Type B pancreatic cell (in vitro differentiated cells): ENCODE data around the gene FDXACB1. TPM values are rescaled to one million over a fixed set of nuclear protein-coding genes. Genes with fewer than 3 reads are reported as not detected.

ENCODE experiments used
- DNase-seq: peaks from one replicate; pipeline ENCODE4 v3.0.0; 2021; ENCODE audit warnings: mixed read lengths; ENCODE audit not compliant: unreplicated experiment; ENCODE audit errors: extremely low spot score
- H3K27ac Mint-ChIP-seq: 2 replicates; pipeline ENCODE4 v1.8.0; 2021; ENCODE audit warnings: mild to moderate bottlenecking, mixed read lengths
- H3K27me3 Mint-ChIP-seq: 2 replicates; pipeline ENCODE4 v1.8.0; 2021; ENCODE audit warnings: mixed read lengths
- H3K36me3 Mint-ChIP-seq: 2 replicates; pipeline ENCODE4 v1.8.0; 2021; ENCODE audit warnings: mixed read lengths
- H3K4me1 Mint-ChIP-seq: one replicate; pipeline ENCODE4 v1.8.0; 2021; ENCODE audit warnings: mixed read lengths; ENCODE audit not compliant: unreplicated experiment
- H3K4me3 Mint-ChIP-seq: 2 replicates; pipeline ENCODE4 v1.8.0; 2021; ENCODE audit warnings: mild to moderate bottlenecking, mixed read lengths
- H3K9me3 Mint-ChIP-seq: 2 replicates; pipeline ENCODE4 v1.8.0; 2021; ENCODE audit warnings: mixed read lengths
- total RNA-seq: library from RNA; stranded (reverse); gene quantifications from 2 replicates; pipeline ENCODE4 v1.2.1, GENCODE V29; 2021; ENCODE audit warnings: low replicate concordance
- TF ChIP-seq, protein P1 (sequence below): fragments of 200-600 bp; sonication (generic); conservative IDR thresholded peaks from 2 replicates; pipeline ENCODE4 v1.5.0; 2021; ENCODE audit warnings: antibody characterized with exemption, mild to moderate bottlenecking

FDXACB1 gene
- total RNA-seq, 1 donor from 2014 or later = 2.9 TPM

DNA sequence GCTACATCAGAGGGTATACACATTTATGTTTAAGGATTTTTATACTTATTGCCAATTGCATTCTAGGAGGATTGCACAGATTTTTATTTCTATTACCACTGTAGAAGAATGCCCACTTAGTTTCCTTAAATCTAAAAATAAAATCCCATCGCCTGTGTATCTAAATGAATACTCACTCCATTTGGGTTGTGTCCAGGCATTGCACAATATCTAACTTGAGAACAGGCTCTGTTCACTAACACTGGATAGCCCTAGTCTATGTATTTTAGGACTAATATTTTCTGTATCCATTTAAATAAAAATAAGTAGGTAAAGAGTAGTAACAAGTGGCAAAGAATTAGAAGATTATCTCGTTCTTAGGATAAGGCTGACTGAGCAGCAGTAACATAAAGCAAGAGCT lies 43.8 kb upstream of the FDXACB1 start:
- Mint-ChIP-seq H3K27me3 (no peaks in the 10 kb centered on the region), H3K36me3 (no peaks in the 10 kb centered on the region), H3K4me1 (peaks cover 51% of the 10 kb centered on the region), H3K27ac (peak overlapping the region; percentile 79), H3K9me3 (no peaks in the 10 kb centered on the region), H3K4me3 (peak overlapping the region; percentile 35)
- no peak for DNase-seq
- TF ChIP-seq, protein P1, sequence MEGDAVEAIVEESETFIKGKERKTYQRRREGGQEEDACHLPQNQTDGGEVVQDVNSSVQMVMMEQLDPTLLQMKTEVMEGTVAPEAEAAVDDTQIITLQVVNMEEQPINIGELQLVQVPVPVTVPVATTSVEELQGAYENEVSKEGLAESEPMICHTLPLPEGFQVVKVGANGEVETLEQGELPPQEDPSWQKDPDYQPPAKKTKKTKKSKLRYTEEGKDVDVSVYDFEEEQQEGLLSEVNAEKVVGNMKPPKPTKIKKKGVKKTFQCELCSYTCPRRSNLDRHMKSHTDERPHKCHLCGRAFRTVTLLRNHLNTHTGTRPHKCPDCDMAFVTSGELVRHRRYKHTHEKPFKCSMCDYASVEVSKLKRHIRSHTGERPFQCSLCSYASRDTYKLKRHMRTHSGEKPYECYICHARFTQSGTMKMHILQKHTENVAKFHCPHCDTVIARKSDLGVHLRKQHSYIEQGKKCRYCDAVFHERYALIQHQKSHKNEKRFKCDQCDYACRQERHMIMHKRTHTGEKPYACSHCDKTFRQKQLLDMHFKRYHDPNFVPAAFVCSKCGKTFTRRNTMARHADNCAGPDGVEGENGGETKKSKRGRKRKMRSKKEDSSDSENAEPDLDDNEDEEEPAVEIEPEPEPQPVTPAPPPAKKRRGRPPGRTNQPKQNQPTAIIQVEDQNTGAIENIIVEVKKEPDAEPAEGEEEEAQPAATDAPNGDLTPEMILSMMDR = no peak

DNA sequence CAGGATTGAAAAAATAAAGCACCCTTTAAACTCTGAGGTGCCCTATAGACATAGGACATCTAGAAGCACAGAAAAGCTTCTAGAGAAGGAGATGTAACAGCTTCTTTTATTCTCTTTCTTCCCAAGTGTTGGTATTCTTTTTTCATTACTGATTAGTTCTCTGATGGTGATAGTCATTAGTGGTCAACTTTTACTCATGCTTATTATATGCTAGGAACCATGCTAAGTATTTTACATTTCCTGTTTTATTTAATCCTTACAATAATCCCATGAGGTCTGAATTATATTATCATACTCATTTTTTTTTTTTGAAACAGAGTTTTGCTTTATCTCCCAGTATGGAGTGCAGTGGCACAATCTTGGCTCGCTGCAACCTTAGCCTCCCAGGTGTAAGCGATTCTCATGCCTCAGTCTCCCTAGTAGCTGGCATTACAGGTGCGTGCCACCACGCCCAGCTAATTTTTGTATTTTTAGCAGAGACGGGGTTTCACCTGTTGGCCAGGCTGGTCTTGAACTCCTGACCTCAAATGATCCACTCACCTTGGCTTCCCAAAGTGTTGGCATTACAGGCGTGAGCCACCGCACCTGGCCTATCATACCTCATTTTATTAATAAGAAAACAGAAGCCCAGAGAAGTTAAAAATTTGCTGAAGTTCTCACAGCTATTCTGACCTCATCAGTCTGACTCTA lies 42.7 kb upstream of the FDXACB1 start:
- Mint-ChIP-seq H3K27me3 (no peaks in the 10 kb centered on the region), H3K27ac (no peak overlapping the region), H3K4me1 (peaks cover 47% of the 10 kb centered on the region), H3K4me3 (no peak overlapping the region), H3K9me3 (no peaks in the 10 kb centered on the region), H3K36me3 (no peaks in the 10 kb centered on the region)
- TF ChIP-seq, protein P1 = no peak
- DNase-seq = no peak

DNA sequence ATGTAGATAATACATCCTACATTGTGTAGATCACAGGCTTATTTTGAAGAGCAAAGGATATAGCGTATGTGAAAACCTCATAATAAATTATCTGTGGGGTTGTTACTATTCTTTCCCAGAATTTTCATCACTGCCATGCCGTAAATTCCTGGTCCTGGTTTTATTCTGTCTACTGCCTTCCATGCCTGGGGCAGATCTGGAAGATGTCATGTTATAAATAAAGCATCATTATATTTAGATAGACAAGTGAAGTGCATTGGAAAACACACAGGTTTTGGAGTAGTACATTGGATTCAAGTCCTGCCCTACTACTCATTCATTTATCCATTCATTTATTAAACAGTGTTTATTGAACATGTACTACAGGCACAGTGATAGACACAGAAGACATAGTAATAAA lies 41.9 kb upstream of the FDXACB1 start:
- Mint-ChIP-seq H3K27ac (no peak overlapping the region), H3K4me1 (peaks cover 39% of the 10 kb centered on the region), H3K4me3 (no peak overlapping the region), H3K27me3 (no peaks in the 10 kb centered on the region), H3K36me3 (no peaks in the 10 kb centered on the region), H3K9me3 (no peaks in the 10 kb centered on the region)
- TF ChIP-seq, protein P1 = no peak
- DNase-seq = no peak

DNA sequence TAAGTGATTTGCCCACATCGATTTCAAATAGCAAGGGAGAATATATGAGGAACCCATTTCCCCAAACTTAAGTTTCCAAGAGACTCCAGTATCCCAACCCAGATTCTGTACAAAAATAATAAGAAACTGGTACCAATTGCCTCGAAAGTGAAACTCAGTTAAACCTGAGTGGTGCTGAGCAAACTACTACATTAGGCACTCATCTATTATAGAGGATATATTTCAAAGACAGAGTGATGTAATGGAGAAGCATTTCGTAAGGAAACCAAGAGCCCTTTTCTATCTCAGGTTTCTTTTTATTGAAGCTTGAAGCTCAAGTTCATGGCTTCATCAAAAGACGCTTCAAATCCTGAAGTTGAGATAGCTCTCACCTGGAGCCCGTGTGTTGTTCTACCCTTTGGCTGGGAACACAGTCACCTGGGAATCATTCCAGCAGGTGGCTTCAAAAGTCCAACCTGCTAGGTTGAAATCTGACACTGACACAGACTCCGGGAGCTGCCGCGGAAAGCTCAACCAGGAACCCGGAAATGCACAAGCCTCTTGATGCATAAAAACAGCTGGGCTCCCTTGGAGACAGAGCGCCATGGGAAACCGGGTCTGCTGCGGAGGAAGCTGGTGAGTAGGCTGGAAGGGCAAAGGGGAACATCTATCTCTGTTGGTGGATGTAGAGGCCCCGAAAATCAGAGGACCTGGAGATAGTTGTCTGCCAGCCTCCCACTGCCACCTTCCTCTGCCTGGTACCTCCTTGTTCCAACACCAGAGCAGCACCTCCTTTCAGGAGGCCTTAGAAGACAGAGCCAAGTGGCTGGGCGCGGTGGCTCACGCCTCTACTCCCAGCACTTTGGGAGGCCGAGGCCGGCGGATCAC lies 39.7 kb upstream of the FDXACB1 start, which contains the start of gene C11orf52:
Gene C11orf52, plus strand, starts transcription at position 524 of the 867 bp plus-strand sequence. Its CDS starts 60 bp downstream, at position 584.
- DNase-seq = no peak

DNA sequence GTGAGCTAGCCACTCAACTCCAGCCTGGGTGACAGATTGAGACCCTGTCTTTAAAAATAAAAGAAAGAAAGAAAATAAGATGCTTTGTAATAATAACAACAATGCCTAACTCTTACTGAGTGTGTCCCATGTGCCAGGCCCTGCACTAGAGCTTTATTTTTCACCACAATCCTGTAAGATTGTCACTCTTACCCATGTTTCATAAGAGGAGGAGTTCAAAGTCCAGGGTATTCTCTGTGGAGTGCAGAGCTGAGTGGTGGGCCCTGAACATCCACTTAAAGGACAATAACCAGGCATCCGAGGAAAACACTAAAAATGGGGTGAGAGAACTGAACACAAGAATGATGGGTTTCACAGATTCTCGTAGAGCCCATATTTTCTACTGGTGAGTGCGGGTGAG lies 38.8 kb upstream of the FDXACB1 start:
- Mint-ChIP-seq H3K27ac (no peak overlapping the region), H3K27me3 (no peaks in the 10 kb centered on the region), H3K4me3 (no peak overlapping the region), H3K36me3 (no peaks in the 10 kb centered on the region), H3K9me3 (no peaks in the 10 kb centered on the region), H3K4me1 (peaks cover 23% of the 10 kb centered on the region)
- TF ChIP-seq, protein P1 = no peak
- DNase-seq = no peak

More for the DNA sequence above, 39.7 kb upstream of the FDXACB1 start, which contains the start of gene C11orf52:
- peak within 1 kb of the TSS; percentile 84 for H3K4me3 Mint-ChIP-seq
- peaks cover 31% of the 10 kb centered on the region for H3K4me1 Mint-ChIP-seq
- H3K27me3 Mint-ChIP-seq = no peaks in the 10 kb centered on the region
- TF ChIP-seq, protein P1 = no peak
- H3K36me3 Mint-ChIP-seq = no peaks in the 10 kb centered on the region
- no peaks in the 10 kb centered on the region for H3K9me3 Mint-ChIP-seq
- peak within 1 kb of the TSS; percentile 91 for H3K27ac Mint-ChIP-seq
